Activated naive CD8-positive, alpha-beta T cell treated with anti-CD3 and anti-CD28 coated beads, Interleukin-2, amount 50 U/mL, for 24 hours (primary cell): Measurements from ENCODE around the gene RELA.

Source experiments
- ATAC-seq: fragments of 150-1000 bp; cut with Tn5 transposase; one replicate; pipeline ENCODE4 v1.10.0; 2021
- DNase-seq: peaks from one replicate; pipeline ENCODE4 v3.0.0; 2021
- H3K27ac Mint-ChIP-seq: one replicate; pipeline ENCODE4 v1.8.0; 2021; ENCODE audit warnings: mild to moderate bottlenecking, mixed read lengths
- H3K27me3 Mint-ChIP-seq: one replicate; pipeline ENCODE4 v1.8.0; 2021; ENCODE audit warnings: mixed read lengths
- H3K36me3 Mint-ChIP-seq: one replicate; pipeline ENCODE4 v1.8.0; 2021; ENCODE audit warnings: low read depth, mixed read lengths
- H3K4me1 Mint-ChIP-seq: one replicate; pipeline ENCODE4 v1.8.0; 2021; ENCODE audit warnings: mixed read lengths
- H3K4me3 Mint-ChIP-seq: one replicate; pipeline ENCODE4 v1.8.0; 2021; ENCODE audit warnings: mild to moderate bottlenecking, moderate library complexity, mixed read lengths
- H3K9me3 Mint-ChIP-seq: one replicate; pipeline ENCODE4 v1.8.0; 2021; ENCODE audit warnings: mixed read lengths

Gene RELA

DNA sequence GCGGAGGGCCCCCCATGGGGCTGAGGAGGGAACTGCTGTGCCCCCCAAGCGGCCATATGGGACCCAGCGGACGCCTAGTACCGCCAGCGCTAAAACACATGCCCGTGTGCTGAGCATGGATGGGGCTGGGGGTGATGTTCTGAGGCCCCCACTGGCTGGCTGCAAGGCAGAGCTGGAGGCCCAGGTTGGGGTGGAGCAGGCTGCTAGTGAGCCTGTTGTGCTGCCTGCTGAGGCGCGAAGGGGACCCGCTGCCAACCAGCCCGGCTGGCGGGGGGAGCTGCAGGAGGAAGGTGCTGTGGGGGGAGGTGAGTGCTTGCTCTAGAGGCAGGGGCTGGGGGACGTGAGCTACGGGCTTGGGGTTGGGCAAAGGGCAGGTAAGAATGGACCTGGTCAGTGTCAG, 44.0 kb downstream of the RELA start:
- H3K4me3 Mint-ChIP-seq, result no peak overlapping the region
- no peak for ATAC-seq
- H3K27me3 Mint-ChIP-seq, result peaks cover 3% of the 10 kb centered on the region
- no peak for DNase-seq
- no peaks in the 10 kb centered on the region for H3K9me3 Mint-ChIP-seq
- H3K36me3 Mint-ChIP-seq, result peaks cover 34% of the 10 kb centered on the region
- peaks cover 25% of the 10 kb centered on the region for H3K4me1 Mint-ChIP-seq
- H3K27ac Mint-ChIP-seq, result no peak overlapping the region

DNA sequence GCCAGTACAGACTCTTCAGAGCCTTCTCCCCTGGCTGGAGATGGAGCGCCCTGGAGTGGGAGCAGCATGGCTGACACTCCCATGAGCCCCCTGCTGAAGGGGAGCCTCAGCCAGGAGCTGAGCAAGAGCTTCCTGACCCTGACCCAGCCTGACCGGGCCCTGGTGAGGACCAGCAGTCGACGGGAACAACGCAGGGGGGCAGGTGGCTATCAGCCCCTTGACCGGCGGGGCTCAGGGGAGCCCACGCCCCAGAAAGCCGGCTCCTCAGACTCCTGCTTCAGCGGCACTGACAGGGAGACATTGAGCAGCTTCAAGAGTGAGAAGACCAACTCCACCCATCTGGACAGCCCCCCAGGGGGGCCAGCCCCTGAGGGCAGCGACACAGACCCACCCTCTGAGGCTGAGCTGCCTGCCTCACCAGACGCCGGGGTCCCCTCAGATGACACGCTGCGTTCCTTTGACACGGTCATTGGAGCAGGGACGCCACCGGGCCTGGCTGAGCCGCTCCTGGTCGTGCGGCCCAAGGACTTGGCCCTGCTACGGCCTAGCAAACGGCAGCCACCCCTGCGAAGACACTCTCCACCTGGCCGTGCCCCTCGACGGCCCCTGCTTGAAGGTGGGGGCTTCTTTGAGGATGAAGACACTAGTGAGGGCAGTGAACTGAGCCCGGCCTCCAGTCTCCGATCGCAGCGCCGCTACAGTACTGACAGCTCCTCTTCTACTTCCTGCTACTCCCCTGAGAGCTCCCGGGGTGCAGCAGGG, 44.5 kb downstream of the RELA start:
- DNase-seq (no peak), ATAC-seq (no peak)
- Mint-ChIP-seq H3K4me1 (peaks cover 26% of the 10 kb centered on the region), H3K4me3 (peak overlapping the region; percentile 98), H3K9me3 (no peaks in the 10 kb centered on the region), H3K27me3 (peaks cover 3% of the 10 kb centered on the region), H3K36me3 (peaks cover 34% of the 10 kb centered on the region), H3K27ac (no peak overlapping the region)

DNA sequence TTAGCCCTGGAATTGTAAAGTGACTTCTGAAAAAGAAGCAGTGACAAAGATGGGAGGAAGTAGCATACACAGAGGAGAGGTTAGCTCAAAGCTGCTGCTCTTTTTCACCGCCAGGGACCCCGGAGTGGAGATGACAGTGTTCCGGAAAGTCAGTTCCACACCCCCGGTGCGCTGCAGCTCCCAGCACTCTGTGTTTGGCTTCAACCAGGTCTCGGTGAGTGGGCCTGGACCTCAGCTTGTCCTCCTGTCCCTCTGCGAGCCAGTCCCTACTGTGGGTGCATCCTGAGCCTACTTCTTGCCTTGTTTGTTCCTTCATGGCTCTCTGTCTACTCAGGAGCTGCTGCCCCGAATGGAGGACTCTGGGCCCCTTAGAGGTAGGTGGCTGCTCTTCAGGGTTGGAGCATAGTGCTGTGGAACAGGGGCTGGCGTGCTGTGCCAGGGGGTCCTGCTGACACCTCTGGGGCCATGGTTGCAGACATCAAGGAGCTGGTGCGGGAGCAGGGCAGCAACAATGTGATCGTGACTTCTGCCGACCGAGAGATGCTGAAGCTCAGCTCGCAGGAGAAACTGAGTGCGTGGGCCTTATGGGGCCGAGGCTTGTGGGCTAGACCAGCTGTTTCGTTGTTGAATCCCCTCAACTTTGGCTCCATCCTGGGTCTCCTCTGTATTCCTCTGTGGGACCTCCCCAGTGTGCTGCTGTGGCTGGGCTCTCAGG, 45.4 kb downstream of the RELA start:
- ATAC-seq, result no peak
- peak overlapping the region; percentile 98 for H3K4me3 Mint-ChIP-seq
- H3K9me3 Mint-ChIP-seq, result no peaks in the 10 kb centered on the region
- peaks cover 3% of the 10 kb centered on the region for H3K27me3 Mint-ChIP-seq
- H3K4me1 Mint-ChIP-seq, result peaks cover 35% of the 10 kb centered on the region
- H3K36me3 Mint-ChIP-seq, result peaks cover 31% of the 10 kb centered on the region
- peak overlapping the region; percentile 94 for H3K27ac Mint-ChIP-seq
- no peak for DNase-seq

DNA sequence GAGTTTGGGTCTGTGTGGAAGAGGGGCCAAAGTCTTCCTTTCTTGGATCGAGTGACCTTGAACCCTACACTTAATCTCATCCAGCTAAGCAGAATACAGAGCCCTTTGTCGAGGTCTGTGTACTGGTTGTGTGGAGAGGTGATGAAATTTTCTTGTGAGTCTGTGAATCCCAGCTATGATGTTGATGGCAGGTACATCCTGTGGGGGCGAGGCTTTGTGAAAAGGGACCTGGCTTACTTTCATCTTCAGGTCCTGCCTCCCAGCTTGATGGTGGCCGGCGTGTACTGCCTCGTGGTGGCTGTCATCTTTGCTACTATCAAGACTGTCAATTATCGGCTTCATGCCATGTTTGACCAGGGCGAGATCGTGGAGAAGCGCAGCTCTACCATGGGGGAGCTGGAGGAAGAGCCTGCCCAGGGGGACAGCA, 46.1 kb downstream of the RELA start:
- ATAC-seq, result no peak
- H3K27ac Mint-ChIP-seq, result peak overlapping the region; percentile 94
- H3K9me3 Mint-ChIP-seq, result no peaks in the 10 kb centered on the region
- DNase-seq, result peak; percentile 27
- H3K4me1 Mint-ChIP-seq, result peaks cover 38% of the 10 kb centered on the region
- peaks cover 31% of the 10 kb centered on the region for H3K36me3 Mint-ChIP-seq
- H3K27me3 Mint-ChIP-seq, result peaks cover 3% of the 10 kb centered on the region
- H3K4me3 Mint-ChIP-seq, result peak overlapping the region; percentile 98

DNA sequence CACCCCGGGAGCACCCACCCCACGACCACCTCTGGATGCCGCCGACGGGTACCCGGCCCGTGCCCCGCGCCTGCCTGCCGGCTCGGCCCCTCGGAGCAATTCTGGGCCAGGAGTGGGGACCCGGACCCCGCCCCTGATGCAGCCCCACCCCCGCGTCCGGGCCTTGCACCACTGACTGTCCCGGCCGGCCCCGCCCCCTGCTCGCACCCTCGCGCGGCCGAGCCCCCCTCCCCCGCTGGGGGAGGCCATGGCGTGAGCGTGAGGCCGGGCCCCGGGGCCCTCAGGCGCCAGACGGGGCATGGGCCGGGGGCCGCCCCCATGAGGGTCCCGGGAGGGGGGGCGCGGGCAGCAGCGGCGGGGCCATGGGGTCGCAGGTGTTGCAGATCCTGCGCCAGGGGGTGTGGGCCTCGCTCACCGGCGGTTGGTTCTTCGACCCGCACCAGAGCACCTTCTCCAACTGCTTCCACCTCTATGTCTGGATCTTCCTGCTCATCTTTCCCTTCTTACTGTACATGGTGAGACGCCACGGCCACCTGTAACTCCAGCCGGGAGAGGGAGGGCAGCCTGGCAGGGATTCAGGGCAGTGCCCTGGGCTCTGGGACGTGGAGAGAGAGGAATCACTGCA, 46.7 kb downstream of the RELA start:
- Mint-ChIP-seq H3K4me3 (peak overlapping the region; percentile 98), H3K36me3 (peaks cover 30% of the 10 kb centered on the region), H3K9me3 (no peaks in the 10 kb centered on the region), H3K27me3 (peaks cover 3% of the 10 kb centered on the region), H3K4me1 (peaks cover 41% of the 10 kb centered on the region), H3K27ac (peak overlapping the region; percentile 98)
- ATAC-seq, result no peak
- DNase-seq, result peak; percentile 65

DNA sequence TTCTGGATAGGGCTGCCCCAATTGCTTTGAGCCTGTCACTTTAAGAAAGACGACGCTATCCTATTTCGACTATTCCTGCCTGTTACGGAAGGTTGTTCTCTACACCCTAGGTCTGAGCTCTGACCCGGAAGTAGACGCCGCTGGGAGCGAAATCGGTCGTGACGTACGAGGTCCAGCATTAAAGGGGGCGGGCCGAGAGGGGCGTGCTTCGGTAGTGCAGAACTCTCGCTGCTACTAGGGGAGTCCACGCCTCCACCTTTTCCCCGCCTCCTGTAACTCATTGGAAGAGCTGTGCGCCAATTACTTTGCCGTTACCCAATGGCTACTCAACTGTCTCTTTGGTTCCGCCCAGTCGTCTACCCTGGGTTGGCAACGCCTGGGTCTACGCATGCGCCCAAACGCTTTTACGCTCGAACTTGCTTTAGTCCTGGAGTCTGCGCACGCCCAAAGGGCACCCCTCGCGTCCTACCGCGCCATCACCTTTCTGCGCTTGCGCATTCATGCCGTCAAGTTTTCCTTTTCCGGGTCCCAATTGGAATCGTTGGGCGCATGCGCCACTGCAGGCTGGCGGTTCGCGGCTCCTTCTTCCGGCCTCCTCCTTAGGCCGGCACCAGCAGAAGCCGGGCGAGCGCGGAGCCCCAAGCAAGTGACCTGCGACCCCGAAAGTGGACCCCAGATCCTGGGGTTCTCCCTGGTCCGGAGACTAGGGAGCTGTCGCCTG, 47.3 kb downstream of the RELA start, which contains the start of gene PCNX3:
Gene PCNX3, plus strand, starts transcription at position 548 of the 721 bp plus-strand sequence. CDS start 536 bp downstream, outside the sequence.
- no peaks in the 10 kb centered on the region for H3K9me3 Mint-ChIP-seq
- peak within 1 kb of the TSS; percentile 98 for H3K27ac Mint-ChIP-seq
- ATAC-seq, result peak; percentile 89
- H3K27me3 Mint-ChIP-seq, result peaks cover 3% of the 10 kb centered on the region
- H3K4me1 Mint-ChIP-seq, result peaks cover 48% of the 10 kb centered on the region
- peak; percentile 100 for DNase-seq
- peak within 1 kb of the TSS; percentile 98 for H3K4me3 Mint-ChIP-seq
- H3K36me3 Mint-ChIP-seq, result peaks cover 30% of the 10 kb centered on the region

DNA sequence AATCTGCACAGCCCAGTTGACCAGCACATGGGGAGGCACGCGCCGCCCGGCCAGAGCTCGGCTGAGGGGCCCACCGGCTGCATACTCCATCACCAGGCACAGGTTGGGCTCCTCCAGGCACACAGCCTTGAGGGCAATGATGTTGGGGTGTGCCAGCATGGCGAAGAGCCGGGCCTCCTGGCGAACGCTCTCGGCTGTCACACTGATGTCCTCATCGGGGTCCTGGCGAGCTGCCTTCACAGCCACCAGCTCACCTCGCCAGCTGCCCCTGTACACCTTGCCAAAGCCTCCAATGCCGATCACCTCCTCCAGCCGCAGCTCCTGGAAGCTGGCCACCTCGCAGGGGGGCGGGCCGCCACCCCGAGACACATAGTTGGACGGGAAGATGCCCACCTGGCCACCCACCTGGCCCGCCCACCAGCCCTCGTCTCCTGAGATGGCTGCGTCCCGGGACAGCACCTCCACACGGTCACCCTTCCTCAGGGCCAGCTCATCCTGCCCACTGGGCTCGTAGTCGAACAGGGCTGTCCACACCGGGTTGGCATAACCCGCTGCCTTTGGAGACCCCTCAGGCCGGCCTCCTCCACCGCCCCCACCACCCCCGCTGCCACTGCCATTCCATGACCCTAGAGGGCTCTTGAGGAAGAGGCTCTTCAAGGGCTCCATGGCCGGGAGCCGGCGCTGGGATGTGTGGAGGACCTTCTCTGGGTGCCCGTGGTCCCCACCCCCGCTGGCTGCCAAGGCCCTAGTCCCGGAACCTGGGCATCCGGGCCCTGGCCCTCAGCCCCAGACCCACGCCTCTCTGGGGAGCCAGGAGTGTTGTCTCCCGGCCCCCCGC, 49.4 kb downstream of the RELA start:
- ATAC-seq (no peak), DNase-seq (peak; percentile 27)
- Mint-ChIP-seq H3K4me1 (peaks cover 58% of the 10 kb centered on the region), H3K4me3 (peak overlapping the region; percentile 95), H3K36me3 (peaks cover 29% of the 10 kb centered on the region), H3K27ac (peak overlapping the region; percentile 86), H3K27me3 (peaks cover 3% of the 10 kb centered on the region), H3K9me3 (no peaks in the 10 kb centered on the region)

DNA sequence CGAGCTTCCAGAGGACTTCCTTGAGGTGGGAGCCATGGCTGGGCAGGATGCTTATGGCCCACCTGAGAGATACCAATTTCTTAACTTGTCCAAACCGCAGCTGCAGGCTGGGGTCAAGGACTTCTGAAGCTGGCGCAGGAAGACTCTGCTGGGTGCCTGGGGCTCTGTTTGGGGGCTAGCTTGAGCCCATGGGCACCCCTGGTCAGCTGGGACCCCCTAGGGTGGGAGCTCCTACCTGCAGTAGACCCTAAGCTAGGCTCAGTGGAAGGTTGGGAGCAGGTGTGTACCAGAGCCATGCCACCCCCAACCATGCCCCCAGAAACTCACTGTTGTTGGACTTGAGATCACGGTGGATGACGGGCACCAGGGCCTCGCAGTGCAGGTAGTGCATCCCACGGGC, 50.0 kb downstream of the RELA start:
- peak overlapping the region; percentile 86 for H3K27ac Mint-ChIP-seq
- peak overlapping the region; percentile 95 for H3K4me3 Mint-ChIP-seq
- peaks cover 27% of the 10 kb centered on the region for H3K36me3 Mint-ChIP-seq
- peaks cover 3% of the 10 kb centered on the region for H3K27me3 Mint-ChIP-seq
- DNase-seq, result no peak
- ATAC-seq, result no peak
- H3K9me3 Mint-ChIP-seq, result no peaks in the 10 kb centered on the region
- peaks cover 57% of the 10 kb centered on the region for H3K4me1 Mint-ChIP-seq

DNA sequence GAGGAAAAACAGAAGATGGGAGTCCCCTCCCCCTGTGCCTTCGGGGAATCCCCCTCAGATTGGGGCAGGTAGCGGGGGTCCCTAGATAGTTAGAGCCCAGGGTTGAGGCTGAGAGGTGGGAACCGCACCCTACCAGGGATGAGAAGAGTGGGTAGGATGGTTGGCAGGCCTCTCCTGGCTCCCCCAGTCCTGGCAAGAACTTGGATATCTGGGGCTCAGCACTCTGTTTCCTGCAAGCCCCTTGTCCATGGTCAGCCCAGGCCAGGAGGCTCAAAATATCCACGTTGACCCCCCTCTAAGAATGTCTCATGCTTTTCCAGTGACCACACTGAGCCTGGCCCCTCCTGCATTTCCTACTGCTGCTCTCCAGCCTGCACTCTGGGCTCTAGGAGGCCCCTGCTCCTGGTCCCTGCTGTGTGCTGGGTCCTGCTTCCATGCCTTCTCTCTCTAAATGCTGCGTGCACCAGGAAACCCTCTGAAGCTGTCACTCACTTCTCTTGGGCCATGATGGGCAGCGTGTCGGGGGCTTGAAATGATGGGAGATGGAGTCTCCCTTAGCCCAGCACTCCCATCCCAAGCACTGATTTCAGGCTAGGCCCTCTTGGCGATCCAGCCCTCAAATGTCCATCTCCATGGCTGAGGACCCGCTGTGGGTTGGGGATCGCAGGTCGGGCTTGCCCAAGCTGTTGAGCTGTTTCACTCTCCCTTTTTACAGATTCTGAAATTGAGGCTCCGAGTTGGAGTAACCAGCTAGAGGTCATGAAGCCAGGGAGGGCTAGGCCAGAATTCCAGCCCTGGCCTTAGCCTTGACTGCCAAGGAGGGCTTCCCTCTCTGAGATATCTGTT, 50.7 kb downstream of the RELA start:
- ATAC-seq (no peak), DNase-seq (no peak)
- H3K4me1 Mint-ChIP-seq, result peaks cover 50% of the 10 kb centered on the region
- peaks cover 24% of the 10 kb centered on the region for H3K36me3 Mint-ChIP-seq
- H3K27ac Mint-ChIP-seq, result peak overlapping the region; percentile 86
- H3K9me3 Mint-ChIP-seq, result no peaks in the 10 kb centered on the region
- H3K27me3 Mint-ChIP-seq, result peaks cover 3% of the 10 kb centered on the region
- H3K4me3 Mint-ChIP-seq, result peak overlapping the region; percentile 95

DNA sequence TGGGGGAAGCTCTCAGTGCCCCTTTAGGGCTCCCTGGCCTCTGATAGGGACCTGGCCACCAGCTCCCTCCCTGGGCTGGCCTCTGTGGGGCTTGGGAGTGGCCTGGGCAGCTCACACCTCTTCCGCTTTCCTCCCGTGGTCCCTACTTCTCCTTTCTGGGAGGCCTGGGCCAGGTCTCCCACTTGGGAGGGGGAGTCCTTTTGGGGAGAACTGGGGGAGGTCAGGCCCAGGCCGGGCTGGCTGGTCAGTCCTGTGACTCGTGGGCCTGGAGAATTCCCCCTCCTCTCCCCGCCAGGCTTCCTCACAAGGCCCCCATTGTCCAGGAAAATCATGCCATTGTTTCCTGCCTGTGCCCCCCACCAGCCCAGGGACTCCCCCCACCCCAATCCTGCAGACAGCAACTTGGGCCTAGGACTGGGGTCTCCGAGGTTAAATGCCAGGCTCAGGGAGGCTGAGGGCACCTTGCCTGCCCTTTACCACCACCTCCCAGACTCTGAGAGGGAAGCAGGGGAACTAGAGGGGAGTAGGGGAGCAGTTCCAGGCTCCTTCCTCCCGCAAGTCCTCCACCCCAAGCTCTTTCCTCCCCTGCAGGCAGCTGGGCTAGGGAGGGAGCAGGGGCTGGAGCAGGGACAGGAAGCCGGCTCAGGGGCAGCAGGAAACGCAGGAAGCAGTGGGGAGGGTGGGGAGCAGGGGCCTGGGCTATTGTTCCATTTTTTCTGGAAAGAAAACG, 51.5 kb downstream of the RELA start:
- peak overlapping the region; percentile 17 for H3K4me3 Mint-ChIP-seq
- H3K4me1 Mint-ChIP-seq, result peaks cover 42% of the 10 kb centered on the region
- no peak for ATAC-seq

DNA sequence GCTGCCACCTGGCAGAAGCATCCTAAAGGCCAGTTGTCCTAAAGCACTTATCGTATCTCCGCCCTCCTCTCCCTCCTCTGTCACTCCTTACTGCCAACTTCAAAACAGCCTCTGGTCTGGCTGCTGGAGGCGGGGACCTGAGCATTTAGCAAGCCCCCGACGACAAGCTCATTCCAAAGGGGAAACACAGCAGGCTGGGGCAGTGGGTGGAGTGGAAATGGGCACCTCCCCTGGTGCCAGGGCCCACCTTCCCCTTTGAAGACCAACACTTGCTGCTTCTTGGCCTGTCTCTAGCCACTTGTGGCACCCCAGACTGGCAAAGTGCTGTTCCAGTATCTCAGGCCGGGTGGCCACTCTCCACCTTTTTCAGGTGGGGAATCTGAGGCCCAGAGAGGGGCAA, 52.3 kb downstream of the RELA start:
- Mint-ChIP-seq H3K9me3 (no peaks in the 10 kb centered on the region), H3K4me3 (no peak overlapping the region), H3K4me1 (peaks cover 40% of the 10 kb centered on the region), H3K27me3 (peaks cover under 1% of the 10 kb centered on the region), H3K27ac (peak overlapping the region; percentile 41), H3K36me3 (peaks cover 22% of the 10 kb centered on the region)
- ATAC-seq (no peak), DNase-seq (no peak)

More for the DNA sequence above, 51.5 kb downstream of the RELA start:
- Mint-ChIP-seq H3K27me3 (peaks cover 3% of the 10 kb centered on the region), H3K36me3 (peaks cover 22% of the 10 kb centered on the region), H3K9me3 (no peaks in the 10 kb centered on the region), H3K27ac (peak overlapping the region; percentile 41)
- no peak for DNase-seq

DNA sequence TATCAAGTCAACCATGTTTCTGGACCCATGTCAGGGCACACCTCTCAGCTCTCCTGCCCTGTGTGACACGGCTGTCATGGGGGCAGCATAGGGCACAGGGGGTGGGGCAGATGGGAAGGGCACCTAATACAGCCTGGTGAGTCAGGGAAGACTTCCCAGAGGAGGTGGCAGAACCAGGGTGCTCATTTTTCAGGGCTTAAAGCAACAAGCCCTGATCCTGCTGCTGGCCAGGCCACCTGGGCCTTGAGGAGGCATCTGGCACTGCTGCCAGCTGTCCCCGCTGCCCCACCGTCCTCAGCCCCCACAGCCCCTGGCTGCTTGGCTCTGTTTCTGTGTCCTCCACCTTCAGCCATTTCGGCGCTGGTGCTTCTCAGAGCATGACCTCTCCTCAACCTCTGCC, 53.1 kb downstream of the RELA start:
- Mint-ChIP-seq H3K9me3 (no peaks in the 10 kb centered on the region), H3K36me3 (peaks cover 21% of the 10 kb centered on the region), H3K4me1 (peaks cover 37% of the 10 kb centered on the region), H3K27me3 (no peaks in the 10 kb centered on the region), H3K27ac (peak overlapping the region; percentile 38), H3K4me3 (no peak overlapping the region)
- no peak for ATAC-seq
- no peak for DNase-seq
